Activated CD8-positive, alpha-beta memory T cell treated with anti-CD3 and anti-CD28 coated beads for 4 hours (primary cell): ENCODE measurements around the gene TRIM7.

ENCODE experiments used
- DNase-seq, 2 donors: peaks; one replicate each; pipeline ENCODE4 v3.0.0-alpha.2; 2020; ENCODE audit warnings: low read depth in 2 of 2

The TRIM7 gene

DNA sequence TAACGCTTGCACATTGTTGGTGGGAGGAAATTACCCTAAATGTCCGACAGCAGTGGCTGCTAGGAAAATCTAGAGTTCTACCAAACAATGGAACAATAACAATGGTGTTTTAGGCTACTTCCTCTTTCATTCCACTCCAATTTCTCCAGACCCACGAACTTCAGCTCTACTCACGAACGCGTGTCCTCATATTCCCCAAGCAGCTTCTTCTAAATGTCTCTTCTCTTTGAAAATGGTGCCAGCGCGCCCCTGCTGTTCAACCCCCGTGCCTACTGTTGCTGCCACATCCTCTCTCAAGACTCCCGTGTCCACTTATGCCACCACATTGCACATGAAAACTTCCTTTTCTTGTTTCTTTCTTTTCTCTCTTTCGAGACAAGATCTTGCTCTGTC is 32.0 kb downstream of the TRIM7 start:
- DNase-seq, result peak in 1 of 2 donors; percentile 65

DNA sequence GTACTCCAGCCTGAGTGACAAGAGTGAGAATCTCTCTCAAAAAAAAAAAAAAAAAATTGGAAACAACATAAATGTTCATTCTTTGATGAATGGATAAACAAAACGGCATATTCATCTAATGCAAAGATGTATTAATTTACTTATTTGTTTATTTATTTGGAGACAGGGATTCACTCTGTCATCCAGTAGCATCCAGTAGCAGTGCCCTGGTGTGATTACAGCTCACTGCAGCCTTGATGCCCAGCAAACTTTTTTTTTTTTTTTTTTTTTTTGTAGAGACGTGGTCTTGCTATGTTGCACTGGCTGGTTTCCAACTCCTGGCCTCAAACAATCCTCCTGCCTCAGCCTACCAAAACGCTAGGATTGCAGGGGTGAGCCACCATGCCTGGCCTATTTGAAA is 33.2 kb downstream of the TRIM7 start:
- DNase-seq, result no peak

DNA sequence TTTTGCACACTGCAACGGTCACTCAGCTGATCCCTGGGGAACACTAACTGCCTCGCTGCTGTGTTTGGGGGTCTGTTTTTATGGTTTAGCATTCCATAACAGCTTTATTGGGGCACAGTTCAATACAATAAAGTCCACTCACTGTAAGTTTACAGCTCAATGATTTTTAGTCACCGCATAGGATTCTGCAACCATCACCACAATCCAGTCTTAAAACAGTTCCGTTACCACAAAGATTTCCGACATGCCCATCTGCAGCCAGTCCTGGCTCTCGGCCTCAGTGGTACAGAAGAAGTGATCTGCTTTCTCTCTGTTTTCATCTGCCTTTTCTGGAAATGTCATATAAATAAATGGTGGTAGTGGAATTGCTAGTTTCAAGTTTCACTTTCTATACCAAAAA is 34.0 kb downstream of the TRIM7 start:
- no peak for DNase-seq

DNA sequence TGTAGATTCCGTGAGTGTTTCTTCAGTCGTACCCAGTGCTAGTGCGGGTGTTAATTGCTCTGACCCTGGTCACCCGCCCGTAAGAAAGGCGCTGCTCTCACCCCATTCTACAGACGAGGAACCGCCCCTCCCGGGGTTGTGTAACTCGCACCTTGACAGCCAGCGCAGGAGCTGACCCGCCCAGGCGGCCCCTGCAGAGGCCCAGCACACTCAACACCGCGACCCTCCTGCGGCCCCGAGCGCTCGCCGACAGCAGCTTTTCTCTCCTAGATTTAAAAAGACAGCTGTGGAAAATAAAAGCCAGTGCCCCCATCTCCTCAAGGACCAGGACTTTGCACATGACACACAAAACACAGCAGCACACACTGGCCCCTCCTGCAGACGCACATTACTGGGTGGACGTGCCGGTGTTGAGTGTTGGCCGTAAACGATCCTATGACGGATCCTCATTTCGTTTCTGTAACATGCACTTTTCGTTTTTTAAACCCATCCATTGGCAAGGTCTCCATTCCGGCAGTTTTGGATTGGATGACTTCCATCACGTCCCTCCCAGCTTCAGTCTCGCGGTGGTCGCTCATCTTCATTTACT is 34.7 kb downstream of the TRIM7 start:
- no peak for DNase-seq

DNA sequence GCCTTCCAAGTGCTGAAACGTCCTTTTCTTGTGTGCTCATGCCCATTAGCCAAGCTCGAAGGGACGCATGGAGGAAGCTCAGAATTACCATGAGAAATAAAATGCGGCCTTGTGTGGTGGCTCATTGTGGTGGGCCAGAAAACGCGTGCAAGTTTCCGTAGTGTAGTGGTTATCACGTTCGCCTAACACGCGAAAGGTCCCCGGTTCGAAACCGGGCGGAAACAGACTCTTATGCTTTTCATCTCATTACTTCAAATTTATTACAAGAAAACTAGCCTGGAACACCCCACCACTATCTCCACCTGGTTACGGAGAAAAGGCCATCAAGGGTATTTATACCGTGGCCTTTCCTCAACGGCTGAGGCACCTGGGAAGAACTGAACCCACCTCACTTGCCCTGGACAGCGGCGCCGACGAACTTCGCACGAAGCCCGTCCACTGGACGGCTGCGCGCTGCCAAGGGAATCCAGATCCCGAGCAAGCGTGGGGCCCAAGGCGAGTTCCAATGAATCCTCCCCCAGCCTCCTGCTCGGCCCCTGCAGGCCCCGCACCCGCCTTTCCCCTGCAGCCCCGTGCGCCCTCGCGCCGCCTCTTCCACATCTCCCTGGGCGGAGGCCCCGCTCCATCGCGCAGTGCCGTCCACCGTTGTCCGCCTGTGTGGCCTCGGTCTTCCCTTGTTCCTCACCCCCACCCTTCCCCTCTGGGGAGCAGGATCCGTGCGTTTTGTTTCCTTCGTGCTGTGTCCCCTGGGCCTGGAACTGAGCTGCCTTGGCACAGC is 35.3 kb downstream of the TRIM7 start:
- peak; percentile 45 to 57 for DNase-seq

DNA sequence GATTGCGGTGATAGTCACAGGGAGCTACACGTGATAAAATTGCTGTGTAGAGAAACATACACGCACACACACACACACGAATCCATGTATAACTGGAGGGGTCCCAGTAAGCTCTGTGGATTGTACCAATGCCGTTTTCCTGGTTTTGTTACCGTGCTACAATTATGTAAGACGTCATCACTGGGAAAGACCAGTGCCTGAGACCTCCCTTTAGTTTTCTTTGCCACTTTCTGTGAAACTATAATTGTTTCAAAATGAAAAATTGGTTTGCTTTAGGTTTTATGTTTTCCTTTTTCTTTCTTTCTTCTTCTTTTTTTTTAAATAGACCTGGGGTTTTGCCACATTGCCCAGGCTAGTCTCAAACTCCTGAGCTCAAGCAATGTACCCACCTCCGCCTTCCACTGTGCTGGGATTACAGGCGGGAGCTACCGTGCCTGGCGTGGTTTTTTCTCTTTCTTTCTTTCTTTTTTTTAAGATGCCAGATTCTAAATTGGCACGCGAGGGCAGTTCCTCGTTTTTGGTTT is 36.3 kb downstream of the TRIM7 start:
- DNase-seq, result no peak

DNA sequence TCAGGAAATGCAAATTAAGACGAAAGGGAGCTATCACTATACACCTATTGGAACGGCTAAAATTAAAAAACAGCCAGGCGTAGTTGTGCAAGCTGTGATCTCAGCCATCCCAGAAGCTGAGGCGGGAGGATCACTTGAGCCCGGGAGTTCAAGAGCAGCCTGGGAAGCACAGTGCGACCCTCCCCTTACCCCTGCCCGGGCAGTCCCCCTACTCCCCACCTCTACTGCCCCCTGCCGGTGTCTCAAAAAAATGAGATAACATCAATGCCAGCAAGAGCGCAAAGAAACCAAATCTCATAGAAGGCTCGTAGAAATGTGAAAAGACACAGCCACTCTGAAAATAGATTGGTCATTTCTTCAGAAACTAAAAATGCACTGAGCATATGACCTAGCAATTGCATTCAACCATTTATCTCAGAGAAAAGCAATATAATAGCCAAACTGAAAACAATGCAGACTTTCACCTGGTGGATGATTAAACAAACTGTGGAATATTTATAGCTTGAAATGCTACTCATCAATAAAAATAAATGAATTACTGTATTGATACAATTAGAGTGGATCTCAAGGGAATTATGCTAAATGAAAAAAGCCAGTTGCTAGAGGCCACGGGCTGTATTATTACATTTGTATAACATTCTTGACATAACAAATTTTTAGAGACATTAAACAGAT is 37.0 kb downstream of the TRIM7 start:
- DNase-seq, result no peak

DNA sequence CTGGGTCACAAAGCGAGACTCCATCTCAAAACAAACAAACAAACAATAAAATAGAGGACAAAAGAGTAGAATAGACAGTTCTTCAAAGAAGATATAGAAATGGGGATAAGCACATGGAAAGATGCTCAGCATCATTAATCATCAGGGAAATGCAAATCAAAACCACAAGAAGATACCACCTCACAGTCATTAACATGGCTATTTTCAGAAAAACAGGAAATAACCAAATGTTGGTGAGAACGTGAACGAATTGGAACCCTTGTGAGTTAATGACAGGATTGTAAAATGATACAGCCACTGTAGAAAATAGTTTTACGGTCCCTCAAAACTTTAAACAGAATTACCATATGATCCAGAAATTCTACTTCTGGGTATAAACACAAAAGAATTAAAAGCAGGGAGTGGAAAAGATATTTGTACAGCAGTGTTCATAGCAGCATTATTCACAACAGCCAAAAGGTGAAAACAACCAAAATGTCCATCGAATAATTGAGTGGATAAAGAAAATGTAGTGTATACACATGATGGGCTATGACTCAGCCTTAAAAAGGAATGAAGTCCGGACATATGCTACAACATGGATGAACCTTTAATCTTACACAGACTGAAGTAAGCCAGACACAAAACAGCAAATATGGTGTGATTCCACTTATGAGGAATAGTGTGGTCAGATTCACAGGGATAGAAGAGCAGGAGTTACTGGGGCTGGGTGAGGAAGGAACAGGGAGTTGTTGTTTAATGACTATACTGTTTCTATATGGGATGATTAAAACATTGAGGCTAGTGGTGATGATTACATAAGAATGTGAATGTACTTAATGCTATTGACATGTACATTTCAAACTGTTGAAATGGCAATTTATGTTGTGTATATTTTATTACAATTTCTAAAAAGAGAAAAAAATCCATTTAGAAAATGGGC is 37.9 kb downstream of the TRIM7 start:
- no peak for DNase-seq

DNA sequence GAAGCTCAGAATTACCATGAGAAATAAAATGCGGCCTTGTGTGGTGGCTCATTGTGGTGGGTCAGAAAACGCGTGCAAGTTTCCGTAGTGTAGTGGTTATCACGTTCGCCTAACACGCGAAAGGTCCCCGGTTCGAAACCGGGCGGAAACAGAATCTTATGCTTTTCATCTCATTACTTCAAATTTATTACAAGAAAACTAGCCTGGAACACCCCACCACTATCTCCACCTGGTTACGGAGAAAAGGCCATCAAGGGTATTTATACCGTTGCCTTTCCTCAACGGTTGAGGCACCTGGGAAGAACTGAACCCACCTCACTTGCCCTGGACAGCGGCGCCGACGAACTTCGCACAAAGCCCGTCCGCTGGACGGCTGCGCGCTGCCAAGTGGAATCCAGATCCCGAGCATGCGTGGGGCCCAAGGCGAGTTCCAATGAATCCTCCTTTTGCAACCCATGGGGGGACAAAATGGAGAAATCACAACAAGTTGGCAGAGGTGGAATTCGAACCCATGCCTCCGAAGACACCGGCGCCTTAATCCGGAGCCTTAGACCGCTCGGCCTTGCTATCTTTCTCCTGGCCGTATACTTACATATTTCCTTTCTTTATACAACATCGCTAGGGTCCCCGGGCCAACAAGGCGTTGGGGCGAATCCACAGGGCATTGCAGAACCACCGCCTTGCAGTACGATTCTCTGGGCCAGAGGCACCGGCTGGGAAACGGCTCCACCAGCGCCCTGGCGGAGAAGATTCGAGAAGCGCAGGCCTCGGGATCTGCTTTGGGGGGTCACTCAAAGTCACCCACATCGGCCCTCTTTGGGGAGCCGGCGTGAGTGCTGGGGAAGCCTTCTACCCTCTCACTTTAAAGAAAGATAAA is 40.7 kb downstream of the TRIM7 start:
- no peak for DNase-seq

DNA sequence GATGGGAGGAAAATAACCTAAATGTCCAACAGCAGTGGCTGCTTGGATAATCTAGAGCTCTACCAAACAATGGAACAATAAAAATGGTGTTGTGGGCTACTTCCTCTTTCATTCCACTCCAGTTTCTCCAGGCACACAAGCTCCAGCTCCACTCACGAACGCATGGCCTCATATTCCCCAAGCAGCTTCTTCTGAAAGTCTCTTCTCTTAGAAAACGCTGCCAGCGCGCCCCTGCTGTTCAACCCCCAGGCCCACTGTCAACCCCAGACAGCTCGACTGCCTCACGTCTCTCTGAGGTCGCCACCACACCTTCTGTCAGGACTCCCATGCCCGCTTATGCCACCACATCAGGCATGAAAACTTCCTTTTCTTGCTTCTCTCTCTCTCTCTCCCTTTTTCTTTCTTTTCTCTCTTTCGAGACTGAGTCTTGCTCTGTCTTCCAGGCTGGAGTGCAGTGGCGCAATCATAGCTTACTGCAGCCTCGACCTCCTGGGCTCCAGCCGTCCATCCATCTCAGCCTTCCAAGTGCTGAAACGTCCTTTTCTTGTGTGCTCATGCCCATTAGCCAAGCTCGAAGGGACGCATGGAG is 41.4 kb downstream of the TRIM7 start:
- DNase-seq, result no peak

DNA sequence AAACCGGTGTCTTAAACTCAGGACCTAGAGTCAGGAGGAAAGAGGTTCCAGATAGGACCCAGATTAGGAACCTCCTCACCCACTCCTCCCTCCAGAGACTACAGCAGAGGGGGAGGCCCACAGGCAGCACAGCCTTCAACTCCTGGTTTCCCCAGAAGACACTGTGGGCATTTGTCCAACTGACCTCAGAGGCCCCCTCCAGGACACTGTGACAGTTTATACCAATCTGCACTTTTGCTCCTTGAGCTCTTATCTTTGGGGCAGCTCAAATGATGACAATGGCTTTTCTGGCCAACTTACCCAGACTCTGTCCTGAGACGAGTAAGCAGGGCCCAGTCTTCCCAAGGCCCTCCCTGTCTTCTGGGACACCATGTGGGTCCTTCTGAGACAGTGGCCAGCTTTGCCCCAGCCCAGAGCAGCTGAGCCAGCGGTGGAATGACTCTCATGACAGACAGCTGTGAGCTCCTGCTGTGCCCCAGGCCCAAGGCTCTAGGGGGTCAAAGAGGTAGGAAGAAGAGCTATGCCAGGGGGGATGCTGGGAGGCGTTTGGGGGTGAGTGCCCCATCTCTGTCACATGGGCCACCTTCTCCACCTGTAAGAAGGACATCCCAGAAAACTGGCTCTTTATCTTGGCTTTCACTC is 43.3 kb downstream of the TRIM7 start:
- no peak for DNase-seq

DNA sequence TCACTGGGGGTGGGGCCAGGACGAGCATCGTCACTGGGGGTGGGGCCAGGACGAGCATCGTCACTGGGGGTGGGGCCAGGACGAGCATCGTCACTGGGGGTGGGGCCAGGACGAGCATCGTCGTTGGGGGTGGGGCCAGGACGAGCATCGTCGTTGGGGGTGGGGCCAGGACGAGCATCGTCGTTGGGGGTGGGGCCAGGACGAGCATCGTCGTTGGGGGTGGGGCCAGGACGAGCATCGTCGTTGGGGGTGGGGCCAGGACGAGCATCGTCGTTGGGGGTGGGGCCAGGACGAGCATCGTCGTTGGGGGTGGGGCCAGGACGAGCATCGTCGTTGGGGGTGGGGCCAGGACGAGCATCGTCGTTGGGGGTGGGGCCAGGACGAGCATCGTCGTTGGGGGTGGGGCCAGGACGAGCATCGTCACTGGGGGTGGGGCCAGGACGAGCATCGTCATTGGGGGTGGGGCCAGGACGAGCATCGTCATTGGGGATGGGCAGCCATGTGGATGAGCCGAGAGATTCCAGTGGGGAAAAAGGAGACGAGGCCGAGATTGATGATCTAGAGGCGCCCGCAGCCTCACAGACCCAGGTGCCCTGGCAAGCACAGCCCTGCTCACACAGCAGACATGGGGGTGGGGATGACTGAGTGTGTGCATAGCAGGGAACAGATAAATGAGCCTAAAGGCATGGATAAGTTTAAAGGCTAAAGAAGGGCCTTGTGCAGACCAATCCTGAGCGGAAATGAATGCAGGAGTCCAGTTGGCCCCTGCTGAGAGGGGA is 44.1 kb downstream of the TRIM7 start:
- peak in 1 of 2 donors; percentile 16 for DNase-seq

DNA sequence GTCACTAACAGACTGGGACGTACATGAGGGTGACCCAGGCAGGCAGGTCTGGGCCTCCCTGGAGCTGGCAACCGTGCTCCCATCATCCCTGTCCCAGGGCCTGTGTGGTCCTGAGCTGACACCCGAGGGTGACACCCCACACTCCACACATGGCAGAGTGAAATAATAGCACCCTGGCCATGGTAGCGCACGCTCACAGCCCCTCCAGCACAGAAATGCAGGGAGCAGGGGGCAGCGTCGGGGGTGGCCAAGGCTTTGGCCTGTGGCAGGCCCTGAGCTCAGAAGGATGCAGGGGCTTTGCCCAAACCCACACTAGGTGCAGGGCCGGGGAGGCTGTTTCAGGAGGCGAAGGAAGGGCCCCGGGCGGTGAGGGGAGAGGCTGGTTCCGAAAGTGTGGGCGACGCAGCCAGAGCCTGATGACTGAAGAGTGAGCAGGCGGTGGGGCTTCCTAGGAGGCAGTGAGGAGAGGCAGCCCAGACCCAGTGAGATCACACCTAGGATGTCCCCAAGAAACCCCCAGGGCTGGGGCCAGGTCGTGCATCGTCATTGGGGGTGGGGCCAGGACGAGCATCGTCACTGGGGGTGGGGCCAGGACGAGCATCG is 44.7 kb downstream of the TRIM7 start:
- DNase-seq, result peak; percentile 51 to 75

DNA sequence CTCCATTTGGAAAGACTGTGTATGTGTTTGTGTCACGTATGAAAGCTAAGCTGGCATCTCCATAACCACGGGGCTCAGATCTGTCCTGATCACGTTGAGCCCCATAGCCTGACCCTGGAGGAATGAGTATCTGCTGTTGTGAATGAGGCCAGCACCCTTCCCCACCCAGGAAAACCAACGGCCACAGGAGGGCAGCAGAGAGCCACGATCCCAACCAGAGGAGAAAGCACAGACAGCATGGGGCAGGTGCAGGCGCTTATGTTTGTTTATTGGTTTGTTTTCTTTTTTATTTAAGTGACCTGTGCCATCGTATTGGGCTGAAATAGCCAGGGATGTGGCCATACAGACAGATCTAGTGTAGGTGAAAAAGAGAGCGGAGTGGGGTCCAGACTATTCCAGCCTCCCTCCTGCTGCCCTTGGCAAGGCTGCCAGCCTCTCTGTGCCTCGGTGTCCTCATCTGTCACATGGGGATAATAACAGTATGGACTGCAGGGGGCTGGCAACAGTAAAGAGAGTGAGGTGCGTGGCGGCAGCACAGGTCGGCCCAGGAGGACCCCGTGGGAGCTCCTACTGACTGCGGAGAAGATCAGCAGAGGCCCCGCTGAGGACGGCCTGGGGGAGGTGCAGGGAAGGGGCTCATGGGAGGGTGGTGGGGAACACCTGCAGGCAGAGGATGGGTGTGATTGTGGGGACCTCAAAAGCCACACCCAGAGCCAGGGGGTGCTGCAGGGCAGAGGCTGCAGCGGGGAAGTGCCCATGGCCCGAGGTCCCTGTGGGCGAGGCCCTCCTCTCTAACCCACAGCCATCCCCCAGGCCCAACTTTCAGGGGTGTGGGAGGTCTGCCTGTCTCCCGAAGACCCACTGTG is 45.5 kb downstream of the TRIM7 start:
- peak; percentile 80 to 85 for DNase-seq

DNA sequence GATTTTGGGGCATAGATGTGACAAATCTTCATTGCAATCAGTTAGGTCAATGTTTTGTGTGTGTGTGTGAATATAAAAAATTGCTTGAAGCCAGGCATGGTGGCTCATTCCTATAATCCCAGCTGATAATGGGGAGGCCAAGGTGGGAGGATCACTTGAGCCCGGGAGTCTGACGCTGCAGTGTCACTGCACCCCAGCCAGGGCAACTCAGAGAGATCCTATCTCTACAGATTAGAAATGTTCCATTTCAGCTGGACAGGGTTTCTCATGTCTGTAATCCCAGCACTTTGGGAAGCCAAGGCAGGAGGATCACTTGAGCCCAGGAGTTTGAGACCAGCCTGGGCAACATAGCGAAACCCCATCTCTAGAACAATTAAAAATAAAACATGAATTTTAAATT is 46.1 kb downstream of the TRIM7 start:
- no peak for DNase-seq

DNA sequence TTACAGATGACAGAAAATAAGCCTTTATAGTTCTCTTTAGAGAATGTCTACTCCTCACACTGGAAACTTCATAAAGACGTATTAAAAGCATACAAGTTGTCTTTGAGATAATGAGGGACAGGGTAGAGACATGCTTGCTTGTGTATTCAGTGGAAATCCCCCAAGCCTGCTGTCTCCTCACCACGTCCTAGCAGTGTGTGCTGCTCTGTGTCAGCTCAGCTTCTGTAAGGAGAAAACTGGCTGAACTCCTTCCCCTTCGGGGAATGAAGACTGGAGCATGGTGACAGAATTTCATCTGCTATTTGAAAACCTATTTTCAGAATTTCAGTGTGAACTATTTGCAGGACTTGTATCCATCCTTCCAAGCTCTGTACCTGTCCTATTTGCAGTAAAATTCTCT is 48.2 kb downstream of the TRIM7 start:
- DNase-seq, result no peak

DNA sequence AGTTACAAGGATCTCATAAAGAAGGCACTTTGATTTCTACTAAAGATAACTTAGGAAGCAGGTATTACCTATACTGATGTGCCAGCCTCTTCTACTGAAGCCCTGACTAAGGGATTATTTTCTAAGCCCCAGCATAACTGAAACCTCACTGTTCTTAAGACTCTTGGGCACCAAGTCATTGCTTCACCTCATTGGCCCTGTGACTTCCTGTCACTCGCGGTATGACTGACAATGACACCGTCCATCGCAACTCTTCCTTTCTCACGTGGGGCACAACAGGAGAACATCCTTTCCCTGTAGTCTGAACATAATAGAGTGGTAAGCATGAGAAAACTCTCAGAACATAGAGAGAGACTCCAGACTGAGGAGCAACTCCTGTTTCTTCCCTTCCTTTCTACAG is 51.2 kb downstream of the TRIM7 start:
- no peak for DNase-seq

DNA sequence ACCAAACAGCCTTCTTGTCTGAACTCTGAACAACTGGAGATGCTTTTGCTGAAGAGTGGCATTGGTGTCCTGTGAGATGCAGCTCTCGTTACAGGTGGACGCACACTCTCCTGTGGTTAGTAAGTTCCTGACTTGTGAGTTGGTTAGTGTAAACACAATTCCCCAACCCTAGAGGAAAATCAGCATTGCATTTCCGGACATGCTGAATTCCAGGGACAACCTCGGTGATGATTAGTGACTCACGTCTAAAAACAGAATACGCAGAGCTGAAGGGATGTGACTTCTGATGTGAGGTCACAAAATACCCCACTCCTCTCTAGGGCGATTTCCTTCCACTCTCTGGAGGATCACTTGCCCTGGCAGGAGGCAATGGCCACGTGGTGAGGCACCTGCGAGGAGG is 52.6 kb downstream of the TRIM7 start:
- DNase-seq, result no peak
